Gastroesophageal sphincter (tissue), 3 donors: ENCODE measurements around the gene PPFIA1.

Experiments
- CTCF ChIP-seq, 4 experiments: fragments of 200-600 bp in 2 of 4; fragments of 450-650 bp in 2 of 4; sonication (generic) in 1 of 4; IDR thresholded peaks; one replicate each; pipeline ENCODE4 v1.5.1; 2017 to 2019; ENCODE audit warnings: antibody characterized with exemption in 4 of 4, mild to moderate bottlenecking in 2 of 4, moderate library complexity in 2 of 4
- POLR2A ChIP-seq, 2 donors: fragments of 450-650 bp; IDR thresholded peaks; one replicate each; pipeline ENCODE4 v1.6.1; 2017; ENCODE audit warnings: antibody characterized with exemption in 2 of 2, mild to moderate bottlenecking in 2 of 2, moderate library complexity in 1 of 2

- TF ChIP-seq CTCF (IDR thresholded peaks at IDR 0.05) (no peak), POLR2A (IDR thresholded peaks at IDR 0.05) (no peak)
Observed at GRCh38 chr11:70352601-70353000, 82.1 kb downstream of the PPFIA1 start.
